ENCODE data around the gene CLRN3. TPM values are rescaled to one million over a fixed set of nuclear protein-coding genes. Genes with fewer than 3 reads are reported as not detected.

CLRN3 gene
- polyA plus RNA-seq, 1 donor from 2014 or later: not detected

- H4K20me1 ChIP-seq (ENCODE audit: insufficient read depth): no peaks in the 10 kb centered on the region
- H3K27ac ChIP-seq (ENCODE audit: low read length): no peak overlapping the region
- H3K27me3 ChIP-seq (ENCODE audit: insufficient read depth, low read depth, low read length): no peaks in the 10 kb centered on the region
- H3K9me2 ChIP-seq (ENCODE audit: insufficient read depth, low read length): no peaks in the 10 kb centered on the region
- H3F3A ChIP-seq (ENCODE audit: insufficient read depth, low read length, poor library complexity, severe bottlenecking): no peaks in the 10 kb centered on the region
- no peak for TF ChIP-seq EP300 (conservative IDR thresholded peaks at IDR 0.05; ENCODE audit: poor library complexity, severe bottlenecking)
- TF ChIP-seq CTCF (IDR thresholded peaks at IDR 0.05; ENCODE audit: poor library complexity, severe bottlenecking): no peak
- no peak for TF ChIP-seq REST (IDR thresholded peaks at IDR 0.05; ENCODE audit: borderline replicate concordance)
- H3K9ac ChIP-seq (ENCODE audit: low read length): no peak overlapping the region
- H2AFZ ChIP-seq (ENCODE audit: low read depth, low read length): no peak overlapping the region
- H3K4me3 ChIP-seq (ENCODE audit: low read length): no peak overlapping the region
- H3K36me3 ChIP-seq (ENCODE audit: insufficient read depth, low read length): no peaks in the 10 kb centered on the region
- H3K4me2 ChIP-seq (ENCODE audit: low read length): no peak overlapping the region
- H3K9me3 ChIP-seq (ENCODE audit: low read length): peaks cover 5% of the 10 kb centered on the region
- H3K79me2 ChIP-seq (replicated peaks; ENCODE audit: insufficient read depth, low read length): no peaks in the 10 kb centered on the region
Observed at GRCh38 chr10:127873901-127874470, 18.8 kb downstream of the CLRN3 start.

- Histone ChIP-seq H3K9me2 (ENCODE audit: insufficient read depth, low read length) (no peaks in the 10 kb centered on the region), H3K4me2 (ENCODE audit: low read length) (no peak overlapping the region), H3K9me3 (ENCODE audit: low read length) (peaks cover 8% of the 10 kb centered on the region), H3K9ac (ENCODE audit: low read length) (no peak overlapping the region), H3F3A (ENCODE audit: insufficient read depth, low read length, poor library complexity, severe bottlenecking) (no peaks in the 10 kb centered on the region), H3K27ac (ENCODE audit: low read length) (no peak overlapping the region), H3K27me3 (ENCODE audit: insufficient read depth, low read depth, low read length) (no peaks in the 10 kb centered on the region), H2AFZ (ENCODE audit: low read depth, low read length) (no peak overlapping the region), H3K79me2 (replicated peaks; ENCODE audit: insufficient read depth, low read length) (no peaks in the 10 kb centered on the region), H4K20me1 (ENCODE audit: insufficient read depth) (no peaks in the 10 kb centered on the region), H3K4me3 (ENCODE audit: low read length) (no peak overlapping the region), H3K36me3 (ENCODE audit: insufficient read depth, low read length) (no peaks in the 10 kb centered on the region)
- TF ChIP-seq POLR2AphosphoS5 (IDR thresholded peaks at IDR 0.05): no peak
- no peak for TF ChIP-seq MXI1 (conservative IDR thresholded peaks at IDR 0.05; ENCODE audit: poor library complexity, severe bottlenecking)
Observed at GRCh38 chr10:127872871-127873600, 19.7 kb downstream of the CLRN3 start.

GRCh38 chr10:127872011-127872761, 20.6 kb downstream of the CLRN3 start:
- peaks cover 8% of the 10 kb centered on the region for H3K9me3 ChIP-seq (ENCODE audit: low read length)
- no peaks in the 10 kb centered on the region for H4K20me1 ChIP-seq (ENCODE audit: insufficient read depth)
- H2AFZ ChIP-seq (ENCODE audit: low read depth, low read length): no peak overlapping the region
- no peak overlapping the region for H3K4me3 ChIP-seq (ENCODE audit: low read length)
- no peaks in the 10 kb centered on the region for H3K27me3 ChIP-seq (ENCODE audit: insufficient read depth, low read depth, low read length)
- no peaks in the 10 kb centered on the region for H3K36me3 ChIP-seq (ENCODE audit: insufficient read depth, low read length)
- H3K79me2 ChIP-seq (replicated peaks; ENCODE audit: insufficient read depth, low read length): no peaks in the 10 kb centered on the region
- H3K9me2 ChIP-seq (ENCODE audit: insufficient read depth, low read length): no peaks in the 10 kb centered on the region
- H3K4me2 ChIP-seq (ENCODE audit: low read length): no peak overlapping the region
- no peak overlapping the region for H3K9ac ChIP-seq (ENCODE audit: low read length)
- no peaks in the 10 kb centered on the region for H3F3A ChIP-seq (ENCODE audit: insufficient read depth, low read length, poor library complexity, severe bottlenecking)
- no peak overlapping the region for H3K27ac ChIP-seq (ENCODE audit: low read length)
- TF ChIP-seq EZH2 (IDR thresholded peaks at IDR 0.05; ENCODE audit: borderline replicate concordance, insufficient read depth, low read length, poor library complexity, severe bottlenecking): no peak
- TF ChIP-seq CTCF (IDR thresholded peaks at IDR 0.05; ENCODE audit: poor library complexity, severe bottlenecking): no peak
- TF ChIP-seq REST (IDR thresholded peaks at IDR 0.05; ENCODE audit: borderline replicate concordance): no peak
- TF ChIP-seq TAF1 (IDR thresholded peaks at IDR 0.05; ENCODE audit: low read depth): no peak
- no peak for TF ChIP-seq POLR2AphosphoS5 (IDR thresholded peaks at IDR 0.05)
- no peak for TF ChIP-seq RAD21 (conservative IDR thresholded peaks at IDR 0.05)
